H9 (cell line): ENCODE measurements around the gene ANKRD27. TPM values are rescaled to one million over a fixed set of nuclear protein-coding genes. Genes with fewer than 3 reads are reported as not detected.

Source experiments
- DNase-seq: peaks from one replicate; pipeline ENCODE4 v3.0.0-alpha.2; 2017
- H2AFZ ChIP-seq: one replicate; pipeline ENCODE4 v1.6.1; 2013; ENCODE audit warnings: mild to moderate bottlenecking, low read length, control low read depth, moderate library complexity
- H2AK5ac ChIP-seq: 2 replicates; pipeline ENCODE4 v1.6.1; 2013; ENCODE audit warnings: low read length, control low read depth, mixed read lengths; ENCODE audit not compliant: insufficient read length
- H2BK120ac ChIP-seq: one replicate; pipeline ENCODE4 v1.6.1; 2013; ENCODE audit warnings: low read depth, mild to moderate bottlenecking, low read length, control low read depth, inconsistent platforms; ENCODE audit not compliant: poor library complexity, severe bottlenecking
- H2BK12ac ChIP-seq: 2 replicates; pipeline ENCODE4 v1.6.1; 2013; ENCODE audit warnings: low read length, control low read depth, mixed read lengths, low read depth; ENCODE audit not compliant: insufficient read length
- H2BK15ac ChIP-seq: 2 replicates; pipeline ENCODE4 v1.6.1; 2013; ENCODE audit warnings: low read depth, low read length, control low read depth
- H2BK20ac ChIP-seq: one replicate; pipeline ENCODE4 v1.6.1; 2013; ENCODE audit warnings: low read depth, mild to moderate bottlenecking, low read length, control low read depth, inconsistent platforms; ENCODE audit not compliant: poor library complexity, severe bottlenecking
- H2BK5ac ChIP-seq: 2 replicates; pipeline ENCODE4 v1.6.1; 2013; ENCODE audit warnings: low read length, control low read depth, mixed read lengths; ENCODE audit not compliant: insufficient read length
- H3K14ac ChIP-seq: 2 replicates; pipeline ENCODE4 v1.6.1; 2013; ENCODE audit warnings: low read length, control low read depth; ENCODE audit not compliant: insufficient read depth
- H3K18ac ChIP-seq: 2 replicates; pipeline ENCODE4 v1.6.1; 2013; ENCODE audit warnings: low read depth, mild to moderate bottlenecking, mixed read lengths, low read length, control low read depth; ENCODE audit not compliant: insufficient read length
- H3K23ac ChIP-seq: 2 replicates; pipeline ENCODE4 v1.6.1; 2013; ENCODE audit warnings: low read length, control low read depth, mixed read lengths, low read depth; ENCODE audit not compliant: insufficient read length
- H3K23me2 ChIP-seq: 2 replicates; pipeline ENCODE4 v1.6.1; 2013; ENCODE audit warnings: low read depth, mild to moderate bottlenecking, mixed read lengths, low read length, control low read depth; ENCODE audit not compliant: insufficient read length, poor library complexity, severe bottlenecking
- H3K27ac ChIP-seq: 2 replicates; pipeline ENCODE4 v1.5.1; 2013; ENCODE audit warnings: low read length, control low read depth, mixed read lengths, low read depth; ENCODE audit not compliant: insufficient read length
- H3K27me3 ChIP-seq: 2 replicates; pipeline ENCODE4 v1.6.1; 2013; ENCODE audit warnings: low read length, control low read depth, inconsistent platforms; ENCODE audit not compliant: insufficient read depth
- H3K4ac ChIP-seq: 2 replicates; pipeline ENCODE4 v1.6.1; 2013; ENCODE audit warnings: low read depth, mild to moderate bottlenecking, control low read depth, inconsistent platforms, low read length, moderate library complexity
- H3K4me1 ChIP-seq: 2 replicates; pipeline ENCODE4 v1.6.1; 2013; ENCODE audit warnings: low read length, control low read depth, inconsistent platforms; ENCODE audit not compliant: insufficient read depth
- H3K4me2 ChIP-seq: 2 replicates; pipeline ENCODE4 v1.6.1; 2013; ENCODE audit warnings: low read length, control low read depth, mixed read lengths; ENCODE audit not compliant: insufficient read length, insufficient read depth
- H3K56ac ChIP-seq: 2 replicates; pipeline ENCODE4 v1.6.1; 2013; ENCODE audit warnings: low read depth, mild to moderate bottlenecking, mixed read lengths, low read length, control low read depth; ENCODE audit not compliant: insufficient read length
- H3K79me1 ChIP-seq: 2 replicates; pipeline ENCODE4 v1.6.1; 2013; ENCODE audit warnings: low read depth, mild to moderate bottlenecking, moderate library complexity, low read length, control low read depth, inconsistent platforms; ENCODE audit not compliant: insufficient read depth, poor library complexity, severe bottlenecking
- H3K79me2 ChIP-seq: 2 replicates; pipeline ENCODE4 v1.6.1; 2013; ENCODE audit warnings: low read length, control low read depth, inconsistent platforms; ENCODE audit not compliant: insufficient read depth
- H3K9ac ChIP-seq: 2 replicates; pipeline ENCODE4 v1.6.1; 2013; ENCODE audit warnings: low read length, control low read depth, mixed read lengths; ENCODE audit not compliant: insufficient read length; ENCODE audit errors: extremely low read depth
- H3K9me3 ChIP-seq: one replicate; pipeline ENCODE4 v1.6.1; 2013; ENCODE audit warnings: low read depth, low read length, inconsistent platforms; ENCODE audit not compliant: control insufficient read depth
- H3T11ph ChIP-seq: one replicate; pipeline ENCODE4 v1.6.1; 2013; ENCODE audit warnings: mild to moderate bottlenecking, low read length, control low read depth, inconsistent platforms
- H4K20me1 ChIP-seq: one replicate; pipeline ENCODE4 v1.6.1; 2013; ENCODE audit not compliant: control insufficient read depth, insufficient read length, insufficient read depth
- H4K5ac ChIP-seq: 2 replicates; pipeline ENCODE4 v1.6.1; 2013; ENCODE audit warnings: low read depth, mild to moderate bottlenecking, mixed read lengths, low read length, control low read depth; ENCODE audit not compliant: insufficient read length
- H4K8ac ChIP-seq: replicated peaks from 2 replicates; pipeline ENCODE4 v1.6.1; 2013; ENCODE audit warnings: low read length, control low read depth, mixed read lengths, low read depth; ENCODE audit not compliant: insufficient read length
- H4K91ac ChIP-seq: 2 replicates; pipeline ENCODE4 v1.6.1; 2013; ENCODE audit warnings: low read depth, mild to moderate bottlenecking, moderate library complexity, mixed read lengths, low read length, control low read depth; ENCODE audit not compliant: insufficient read length
- H3K27ac Mint-ChIP-seq, 3 experiments: 2 replicates in 2 of 3; 3 replicates in 1 of 3; pipeline ENCODE4 v1.8.0; 2020 to 2021; ENCODE audit warnings: mixed read lengths in 3 of 3, mild to moderate bottlenecking in 1 of 3, moderate library complexity in 1 of 3
- H3K27me3 Mint-ChIP-seq: 2 replicates; pipeline ENCODE4 v1.8.0; 2021; ENCODE audit warnings: low read depth, mild to moderate bottlenecking, moderate library complexity, mixed read lengths
- H3K36me3 Mint-ChIP-seq, 3 experiments: 2 replicates in 2 of 3; 3 replicates in 1 of 3; pipeline ENCODE4 v1.8.0; 2020 to 2021; ENCODE audit warnings: low read depth in 3 of 3, mixed read lengths in 3 of 3; ENCODE audit not compliant: insufficient read depth in 1 of 3
- H3K4me1 Mint-ChIP-seq, 2 experiments: 2 replicates each; pipeline ENCODE4 v1.8.0; 2020; ENCODE audit warnings: mixed read lengths in 2 of 2
- H3K4me3 Mint-ChIP-seq, 2 experiments: 2 replicates in 1 of 2; 3 replicates in 1 of 2; pipeline ENCODE4 v1.8.0; 2020 to 2021; ENCODE audit warnings: mild to moderate bottlenecking in 2 of 2, mixed read lengths in 2 of 2, moderate library complexity in 1 of 2
- H3K9me3 Mint-ChIP-seq, 2 experiments: 2 replicates in 1 of 2; 3 replicates in 1 of 2; pipeline ENCODE4 v1.8.0; 2020; ENCODE audit warnings: mild to moderate bottlenecking in 2 of 2, mixed read lengths in 2 of 2, moderate library complexity in 1 of 2
- WGBS: extraction: QIAGEN DNeasy Blood & Tissue Kit; methylation state at CpG from one replicate; pipeline ENCODE4 v1.1.7; 2013; ENCODE audit warnings: missing lambda C conversion rate, low lambda C conversion rate, mixed read lengths; ENCODE audit not compliant: insufficient read length; ENCODE audit errors: extremely low coverage; 5-methylcytosine and 5-hydroxymethylcytosine counted together
- total RNA-seq: library from RNA; stranded (reverse); gene quantifications from 2 replicates; pipeline ENCODE4 v1.2.1, GENCODE V29; 2021
- TF ChIP-seq, protein P1 (sequence below): fragments of 200-600 bp; sonication (generic); conservative IDR thresholded peaks from 3 replicates; pipeline ENCODE4 v1.8.0; 2021; ENCODE audit warnings: antibody characterized with exemption, mild to moderate bottlenecking

Gene ANKRD27
- total RNA-seq, 1 experiment from 2014 or later = 40.7 TPM

DNA sequence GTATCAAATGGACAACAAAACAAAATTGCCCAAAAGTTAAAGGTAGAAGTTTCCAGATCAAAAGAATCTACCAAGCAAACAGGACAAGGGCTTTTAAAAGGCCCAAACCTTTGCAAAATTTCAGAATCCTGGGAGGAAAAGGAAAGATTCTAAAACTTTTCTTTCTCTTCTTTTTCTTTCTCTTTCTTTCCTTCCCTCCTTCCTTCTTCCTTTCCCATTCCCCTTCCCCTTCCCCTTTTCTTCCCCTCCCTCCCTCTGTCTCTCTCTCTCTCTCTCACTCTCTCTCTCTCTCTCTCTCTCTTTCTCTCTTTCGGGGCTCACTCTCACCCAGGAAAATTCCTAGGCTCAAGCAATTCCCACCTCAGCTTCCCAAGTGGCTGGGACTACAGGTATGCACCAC is 98.2 kb downstream of the ANKRD27 start:
- no peak overlapping the region for H3K23ac ChIP-seq
- H3K79me2 ChIP-seq = no peaks in the 10 kb centered on the region; the same call in 1 of the 2 replicates
- H3T11ph ChIP-seq = no peak overlapping the region
- H3K9me3 ChIP-seq = no peaks in the 10 kb centered on the region
- H3K27me3 ChIP-seq = no peaks in the 10 kb centered on the region
- Mint-ChIP-seq H3K27ac (peak overlapping the region in 1 of 3 experiments; percentile 40; a peak in 1 of 7 replicates), H3K4me1 (no peaks in the 10 kb centered on the region; a peak in 1 of 4 replicates), H3K27me3 (peaks cover 35% of the 10 kb centered on the region), H3K36me3 (peaks cover 0 to 2% (median 0%) of the 10 kb centered on the region in 3 experiments; a peak in 2 of 7 replicates), H3K9me3 (no peaks in the 10 kb centered on the region; a peak in 1 of 5 replicates), H3K4me3 (no peak overlapping the region)
- no peak overlapping the region for H4K91ac ChIP-seq
- no peak for DNase-seq
- no peak overlapping the region for H3K4ac ChIP-seq
- no peaks in the 10 kb centered on the region for H4K20me1 ChIP-seq
- no peaks in the 10 kb centered on the region for H3K79me1 ChIP-seq
- H2BK12ac ChIP-seq = no peak overlapping the region
- no peak overlapping the region for H3K56ac ChIP-seq
- H3K4me2 ChIP-seq = no peak overlapping the region
- H4K8ac ChIP-seq = no peak overlapping the region
- no peak overlapping the region for H2BK15ac ChIP-seq
- no peak overlapping the region for H2AK5ac ChIP-seq
- no peak overlapping the region for H3K18ac ChIP-seq
- H3K4me1 ChIP-seq = no peaks in the 10 kb centered on the region
- H2BK5ac ChIP-seq = no peak overlapping the region
- no peak overlapping the region for H2BK120ac ChIP-seq
- TF ChIP-seq, protein P1, sequence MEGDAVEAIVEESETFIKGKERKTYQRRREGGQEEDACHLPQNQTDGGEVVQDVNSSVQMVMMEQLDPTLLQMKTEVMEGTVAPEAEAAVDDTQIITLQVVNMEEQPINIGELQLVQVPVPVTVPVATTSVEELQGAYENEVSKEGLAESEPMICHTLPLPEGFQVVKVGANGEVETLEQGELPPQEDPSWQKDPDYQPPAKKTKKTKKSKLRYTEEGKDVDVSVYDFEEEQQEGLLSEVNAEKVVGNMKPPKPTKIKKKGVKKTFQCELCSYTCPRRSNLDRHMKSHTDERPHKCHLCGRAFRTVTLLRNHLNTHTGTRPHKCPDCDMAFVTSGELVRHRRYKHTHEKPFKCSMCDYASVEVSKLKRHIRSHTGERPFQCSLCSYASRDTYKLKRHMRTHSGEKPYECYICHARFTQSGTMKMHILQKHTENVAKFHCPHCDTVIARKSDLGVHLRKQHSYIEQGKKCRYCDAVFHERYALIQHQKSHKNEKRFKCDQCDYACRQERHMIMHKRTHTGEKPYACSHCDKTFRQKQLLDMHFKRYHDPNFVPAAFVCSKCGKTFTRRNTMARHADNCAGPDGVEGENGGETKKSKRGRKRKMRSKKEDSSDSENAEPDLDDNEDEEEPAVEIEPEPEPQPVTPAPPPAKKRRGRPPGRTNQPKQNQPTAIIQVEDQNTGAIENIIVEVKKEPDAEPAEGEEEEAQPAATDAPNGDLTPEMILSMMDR = no peak
- no peak overlapping the region for H3K14ac ChIP-seq
- no peak overlapping the region for H2BK20ac ChIP-seq
- no peak overlapping the region for H3K9ac ChIP-seq
- WGBS = no CpG with 5 or more reads among the region's 1 CpG
- H3K27ac ChIP-seq = no peak overlapping the region
- H2AFZ ChIP-seq = no peak overlapping the region
- peaks cover 2% of the 10 kb centered on the region for H3K23me2 ChIP-seq
- H4K5ac ChIP-seq = no peak overlapping the region
